ENCODE results near the gene LMF1. TPM values are rescaled to one million over a fixed set of nuclear protein-coding genes. Genes with fewer than 3 reads are reported as not detected.

Gene LMF1
- total RNA-seq, 2 experiments from 2014 or later = 21.3 to 22.6 TPM

- ChIA-PET POLR2A (no interaction called here), CTCF (no interaction called here)
- no peaks in the 10 kb centered on the region for H3K9me3 Mint-ChIP-seq
- peaks cover 5% of the 10 kb centered on the region for H3K4me1 Mint-ChIP-seq
- H3K27ac Mint-ChIP-seq = no peak overlapping the region
- peaks cover 18% of the 10 kb centered on the region for H3K27me3 Mint-ChIP-seq
- H3K4me3 Mint-ChIP-seq = no peak overlapping the region
- H3K36me3 Mint-ChIP-seq (ENCODE audit: low read depth) = no peaks in the 10 kb centered on the region
- no peak for DNase-seq
These were observed 6.4 kb upstream of the LMF1 start for GRCh38 chr16:977081-977701.

- no peaks in the 10 kb centered on the region for H3K36me3 Mint-ChIP-seq (ENCODE audit: low read depth)
- POLR2A ChIA-PET = no interaction called here
- H3K9me3 Mint-ChIP-seq = no peaks in the 10 kb centered on the region
- CTCF ChIA-PET = no interaction called here
- no peak for DNase-seq
- no peak overlapping the region for H3K27ac Mint-ChIP-seq
- peaks cover 9% of the 10 kb centered on the region for H3K4me1 Mint-ChIP-seq
- no peak overlapping the region for H3K4me3 Mint-ChIP-seq
- peaks cover 24% of the 10 kb centered on the region for H3K27me3 Mint-ChIP-seq
These were observed 5.7 kb upstream of the LMF1 start for GRCh38 chr16:976389-976931.

GRCh38 chr16:975291-975690, 4.5 kb upstream of the LMF1 start:
- CTCF ChIA-PET = no interaction called here

GRCh38 chr16:974611-975261, 4.0 kb upstream of the LMF1 start:
- Mint-ChIP-seq H3K36me3 (ENCODE audit: low read depth) (no peaks in the 10 kb centered on the region), H3K4me1 (peaks cover 11% of the 10 kb centered on the region), H3K27ac (no peak overlapping the region), H3K27me3 (peaks cover 20% of the 10 kb centered on the region), H3K9me3 (no peaks in the 10 kb centered on the region), H3K4me3 (no peak overlapping the region)
- ChIA-PET POLR2A (no interaction called here), CTCF (no interaction called here)
- DNase-seq = no peak

More at GRCh38 chr16:975291-975690, 4.5 kb upstream of the LMF1 start:
- H3K27ac Mint-ChIP-seq = no peak overlapping the region
- POLR2A ChIA-PET = no interaction called here
- DNase-seq = no peak
- peaks cover 22% of the 10 kb centered on the region for H3K27me3 Mint-ChIP-seq
- no peak overlapping the region for H3K4me3 Mint-ChIP-seq
- H3K36me3 Mint-ChIP-seq (ENCODE audit: low read depth) = no peaks in the 10 kb centered on the region
- no peaks in the 10 kb centered on the region for H3K9me3 Mint-ChIP-seq
- peaks cover 8% of the 10 kb centered on the region for H3K4me1 Mint-ChIP-seq

- Mint-ChIP-seq H3K27ac (no peak overlapping the region), H3K4me1 (peaks cover 15% of the 10 kb centered on the region), H3K36me3 (ENCODE audit: low read depth) (no peaks in the 10 kb centered on the region), H3K9me3 (no peaks in the 10 kb centered on the region), H3K4me3 (no peak overlapping the region), H3K27me3 (peaks cover 16% of the 10 kb centered on the region)
- ChIA-PET POLR2A (no interaction called here), CTCF (no interaction called here)
- no peak for DNase-seq
These were observed 3.3 kb upstream of the LMF1 start for GRCh38 chr16:974001-974601.

- Mint-ChIP-seq H3K9me3 (no peaks in the 10 kb centered on the region), H3K4me1 (peaks cover 19% of the 10 kb centered on the region), H3K36me3 (ENCODE audit: low read depth) (peaks cover 4% of the 10 kb centered on the region), H3K4me3 (no peak overlapping the region), H3K27me3 (peaks cover 11% of the 10 kb centered on the region), H3K27ac (no peak overlapping the region)
- CTCF ChIA-PET = no interaction called here
- DNase-seq = no peak
- POLR2A ChIA-PET = no interaction called here
These were observed 2.6 kb upstream of the LMF1 start for GRCh38 chr16:973366-973765.

GRCh38 chr16:972316-973002, 1.7 kb upstream of the LMF1 start:
- peaks cover 12% of the 10 kb centered on the region for H3K36me3 Mint-ChIP-seq (ENCODE audit: low read depth)
- ChIA-PET CTCF (interaction anchor here (0.5 kb wide), 1 partner anchor 1688 kb away, joined by 3 read pairs; no protein-coding TSS in a partner anchor), POLR2A (interaction anchor here (1.2 to 1.3 kb wide), 2 partner anchors 9 to 31 kb away, joined by 3 to 6 read pairs; partner anchors contain the start of gene SOX8)
- H3K27me3 Mint-ChIP-seq = peaks cover 7% of the 10 kb centered on the region
- no peak overlapping the region for H3K27ac Mint-ChIP-seq
- peaks cover 19% of the 10 kb centered on the region for H3K4me1 Mint-ChIP-seq
- DNase-seq = no peak
- H3K9me3 Mint-ChIP-seq = no peaks in the 10 kb centered on the region
- H3K4me3 Mint-ChIP-seq = no peak overlapping the region

GRCh38 chr16:971981-972315, 1.2 kb upstream of the LMF1 start:
- H3K4me3 Mint-ChIP-seq = no peak overlapping the region

GRCh38 chr16:971582-971905, 760 bp upstream of the LMF1 start:
- Mint-ChIP-seq H3K9me3 (no peaks in the 10 kb centered on the region), H3K27ac (no peak overlapping the region), H3K36me3 (ENCODE audit: low read depth) (peaks cover 18% of the 10 kb centered on the region), H3K27me3 (peaks cover 7% of the 10 kb centered on the region), H3K4me3 (no peak overlapping the region), H3K4me1 (peaks cover 19% of the 10 kb centered on the region)
- ChIA-PET POLR2A (interaction anchor here (1.2 to 2.1 kb wide), 3 partner anchors 8 to 32 kb away, joined by 3 to 8 read pairs (median 6); partner anchors contain the start of gene SOX8), CTCF (no interaction called here)
- no peak for DNase-seq

More at GRCh38 chr16:971981-972315, 1.2 kb upstream of the LMF1 start:
- Mint-ChIP-seq H3K36me3 (ENCODE audit: low read depth) (peaks cover 15% of the 10 kb centered on the region), H3K27ac (no peak overlapping the region), H3K4me1 (peaks cover 19% of the 10 kb centered on the region), H3K27me3 (peaks cover 7% of the 10 kb centered on the region), H3K9me3 (no peaks in the 10 kb centered on the region)
- POLR2A ChIA-PET = interaction anchor here (1.2 to 1.3 kb wide), 2 partner anchors 10 to 32 kb away, joined by 3 to 6 read pairs; partner anchors contain the start of gene SOX8
- CTCF ChIA-PET = interaction anchor here (0.5 kb wide), 1 partner anchor 1689 kb away, joined by 3 read pairs; no protein-coding TSS in a partner anchor
- DNase-seq = no peak

GRCh38 chr16:970386-970765, 408 bp downstream of the LMF1 start:
- Mint-ChIP-seq H3K27ac (peak overlapping the region; percentile 63), H3K4me1 (peaks cover 28% of the 10 kb centered on the region), H3K4me3 (peak overlapping the region; percentile 75), H3K9me3 (no peaks in the 10 kb centered on the region), H3K27me3 (peaks cover 7% of the 10 kb centered on the region), H3K36me3 (ENCODE audit: low read depth) (peaks cover 29% of the 10 kb centered on the region)
- CTCF ChIA-PET = no interaction called here
- POLR2A ChIA-PET = interaction anchor here (0.7 to 2.1 kb wide), 4 partner anchors 9 to 31 kb away, joined by 3 to 8 read pairs (median 4); no protein-coding TSS in a partner anchor
- DNase-seq = no peak

- ChIA-PET CTCF (no interaction called here), POLR2A (interaction anchor here (0.7 to 2.1 kb wide), 5 partner anchors 10 to 31 kb away, joined by 3 to 8 read pairs (median 4); no protein-coding TSS in a partner anchor)
- Mint-ChIP-seq H3K9me3 (no peaks in the 10 kb centered on the region), H3K27me3 (peaks cover 7% of the 10 kb centered on the region), H3K4me1 (peaks cover 34% of the 10 kb centered on the region), H3K4me3 (peak overlapping the region; percentile 75), H3K27ac (peak overlapping the region; percentile 47), H3K36me3 (ENCODE audit: low read depth) (peaks cover 34% of the 10 kb centered on the region)
- DNase-seq = peak; percentile 24
These were observed 1.0 kb downstream of the LMF1 start for GRCh38 chr16:969508-970385.

GRCh38 chr16:968620-969019, 2.2 kb downstream of the LMF1 start:
- H3K9me3 Mint-ChIP-seq = no peaks in the 10 kb centered on the region
- POLR2A ChIA-PET = no interaction called here

More at GRCh38 chr16:968620-969019, 2.2 kb downstream of the LMF1 start:
- peaks cover 7% of the 10 kb centered on the region for H3K27me3 Mint-ChIP-seq
- peak overlapping the region; percentile 51 for H3K4me3 Mint-ChIP-seq
- peaks cover 44% of the 10 kb centered on the region for H3K4me1 Mint-ChIP-seq
- DNase-seq = no peak
- H3K36me3 Mint-ChIP-seq (ENCODE audit: low read depth) = peaks cover 37% of the 10 kb centered on the region
- CTCF ChIA-PET = no interaction called here
- H3K27ac Mint-ChIP-seq = peak overlapping the region; percentile 29

Data from activated CD4-positive, alpha-beta memory T cell treated with anti-CD3 and anti-CD28 coated beads, Interleukin-2, amount 10 ng/mL, durations not matched to agents 7 days and 5 days (primary cell).